Cerebellar cortex (tissue), 1 donor: ENCODE results near the gene SPON1.
A peak's percentile ranks its signal among the peaks of the same experiment; 100 is the strongest.

ENCODE experiments used
- DNase-seq: peaks from one replicate; pipeline ENCODE4 v3.0.0-alpha.2; 2015; ENCODE audit warnings: low spot score

The SPON1 gene

GRCh38 chr11:13944911-13945425 lies 17.6 kb upstream of the SPON1 start:
- DNase-seq, result no peak

GRCh38 chr11:13947379-13947778 lies 15.1 kb upstream of the SPON1 start:
- no peak for DNase-seq

GRCh38 chr11:13949876-13950275 lies 12.6 kb upstream of the SPON1 start:
- DNase-seq, result no peak

GRCh38 chr11:13952221-13952620 lies 10.3 kb upstream of the SPON1 start:
- no peak for DNase-seq

GRCh38 chr11:13952668-13953067 lies 9.9 kb upstream of the SPON1 start:
- no peak for DNase-seq

DNA sequence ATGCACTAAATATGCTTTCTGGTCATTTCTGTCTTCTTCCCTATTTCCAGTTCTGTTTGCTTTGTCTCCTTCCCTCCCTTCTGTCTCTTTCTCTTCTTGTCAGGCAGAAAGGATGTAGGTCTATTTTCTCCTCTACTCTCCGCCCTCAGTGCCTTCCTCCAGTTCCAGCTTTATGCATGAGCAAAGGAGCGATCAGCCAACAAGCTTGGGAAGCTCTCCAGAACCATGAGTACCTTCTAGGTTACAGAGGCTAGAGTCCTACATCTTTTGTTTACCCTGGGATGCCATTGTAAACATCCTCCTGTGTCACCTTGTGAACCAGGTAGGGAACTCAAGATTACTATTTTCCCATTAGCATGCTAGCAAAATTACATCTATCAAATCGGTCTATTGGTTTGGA lies 7.9 kb upstream of the SPON1 start:
- peak; percentile 64 for DNase-seq

DNA sequence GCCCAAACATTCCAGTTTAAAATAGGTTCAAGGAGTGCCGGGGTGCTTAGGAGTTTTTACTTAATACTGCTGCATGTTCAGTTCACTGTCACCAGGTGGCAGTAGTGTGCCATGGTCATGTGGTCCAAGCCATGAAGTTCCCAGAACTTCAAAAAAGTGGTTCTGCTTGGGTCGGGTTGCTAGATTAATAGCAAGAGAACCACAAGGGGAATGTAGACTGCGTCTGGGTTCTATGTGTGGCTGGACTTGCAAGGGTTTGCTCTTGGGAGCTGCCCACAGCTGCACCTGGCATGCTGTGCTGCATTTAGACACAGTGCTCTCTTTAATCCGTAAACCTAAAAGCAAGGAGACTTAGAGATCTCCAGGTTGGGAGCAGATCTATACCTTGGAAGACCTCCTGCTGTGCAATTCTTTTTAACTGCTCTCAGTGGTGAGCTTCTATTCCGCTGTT lies 6.5 kb upstream of the SPON1 start:
- peak; percentile 82 for DNase-seq

DNA sequence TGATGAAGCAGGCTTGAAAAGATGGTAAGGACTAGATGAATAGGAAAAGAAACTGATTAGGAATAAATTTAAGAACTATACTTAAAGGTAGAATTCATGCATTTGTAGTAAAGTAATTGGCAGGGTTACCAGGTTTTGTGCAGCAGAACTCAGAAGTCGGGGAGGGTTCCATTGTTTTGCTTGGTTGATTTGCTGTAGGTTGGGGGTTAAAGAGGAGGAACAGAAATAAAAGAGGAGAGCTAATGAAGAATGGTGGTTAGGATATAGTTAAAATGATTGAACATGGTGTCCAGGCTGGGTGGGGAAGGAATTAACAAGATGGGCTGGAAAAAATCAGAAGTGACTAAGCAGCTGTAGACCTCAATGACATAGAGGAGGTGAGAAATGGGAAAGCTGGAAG lies 5.5 kb upstream of the SPON1 start:
- no peak for DNase-seq

- DNase-seq, result peak; percentile 42
These were observed 3.7 kb upstream of the SPON1 start for GRCh38 chr11:13958641-13959400.

GRCh38 chr11:13962198-13962561 lies 343 bp upstream of the SPON1 start:
- no peak for DNase-seq

DNA sequence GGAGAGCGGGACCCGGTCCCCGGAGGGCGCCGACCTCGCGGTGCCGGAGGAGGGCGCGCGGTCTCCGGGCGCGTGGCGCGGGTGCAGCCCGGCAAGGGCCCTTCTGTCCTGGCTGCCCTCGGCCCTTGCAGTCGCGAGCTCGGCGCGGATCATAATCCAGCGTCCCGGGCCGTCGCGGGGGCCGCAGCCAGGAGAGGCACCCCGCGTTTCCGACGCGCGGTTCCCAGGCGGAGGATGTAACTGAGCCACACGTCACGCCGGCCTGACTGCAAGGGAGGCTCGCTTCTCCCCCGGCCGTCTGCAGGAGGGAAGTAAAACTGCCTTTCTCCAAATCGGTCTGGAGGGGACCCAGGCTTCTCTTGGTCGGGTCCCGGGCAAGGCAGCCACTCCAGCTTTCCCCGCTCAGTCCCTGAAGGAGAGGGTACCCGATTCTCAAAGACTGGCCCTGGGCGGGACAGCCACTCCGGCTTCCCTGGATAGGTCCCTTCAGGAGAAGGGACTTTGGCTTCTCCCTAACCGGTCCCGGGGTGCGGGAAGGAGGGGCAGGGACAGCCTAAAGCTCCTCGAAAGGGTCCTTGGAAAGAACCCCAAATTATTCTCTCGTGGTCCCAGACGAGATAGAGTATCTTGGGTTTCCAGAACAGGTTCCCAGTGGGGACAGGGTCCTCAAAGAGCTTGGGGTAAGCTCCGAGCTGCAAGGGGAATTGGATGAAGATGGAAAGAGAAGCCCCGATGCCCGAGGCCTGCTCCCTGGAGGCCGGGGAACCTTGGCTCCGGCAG lies 836 bp downstream of the SPON1 start:
- no peak for DNase-seq

GRCh38 chr11:13963949-13964770 lies 1.6 kb downstream of the SPON1 start:
- no peak for DNase-seq

DNA sequence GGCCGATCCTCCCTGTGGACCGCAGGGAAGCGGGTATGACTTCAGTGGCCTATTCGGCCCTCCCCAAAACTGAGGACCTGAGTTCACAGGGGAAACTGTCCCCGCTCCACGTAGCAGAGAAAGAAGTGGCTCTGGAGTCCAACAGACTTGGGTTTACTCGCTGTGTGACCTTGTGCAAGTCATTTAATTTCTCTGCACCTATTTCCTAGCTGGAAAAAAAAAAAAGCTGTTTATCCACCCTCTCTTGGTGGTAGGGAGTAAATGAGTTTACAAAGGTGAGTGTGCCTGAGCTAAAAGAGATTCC lies 2.2 kb downstream of the SPON1 start:
- DNase-seq, result no peak

DNA sequence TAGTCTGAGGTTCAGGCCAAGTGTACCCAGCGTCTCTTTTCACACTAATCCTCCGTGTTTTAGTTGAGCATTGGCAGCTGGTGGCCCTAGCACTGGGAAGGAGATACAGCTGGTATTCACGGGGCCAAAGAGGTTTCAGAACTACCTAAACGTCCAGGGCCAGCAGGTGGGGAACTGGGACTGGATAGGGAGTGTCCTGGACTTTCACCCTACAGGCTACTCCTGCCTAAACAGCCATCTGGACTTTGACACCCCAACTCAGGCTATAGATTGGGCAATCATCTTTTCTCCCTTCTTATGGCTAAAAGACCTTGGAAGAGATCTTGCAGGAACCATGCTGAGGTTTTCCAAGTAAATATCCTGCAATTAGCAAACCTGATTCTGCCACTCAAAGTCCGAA lies 2.8 kb downstream of the SPON1 start:
- DNase-seq, result no peak

- DNase-seq, result no peak
These were observed 3.5 kb downstream of the SPON1 start for GRCh38 chr11:13966013-13966412.

- no peak for DNase-seq
These were observed 4.0 kb downstream of the SPON1 start for GRCh38 chr11:13966486-13966885.

DNA sequence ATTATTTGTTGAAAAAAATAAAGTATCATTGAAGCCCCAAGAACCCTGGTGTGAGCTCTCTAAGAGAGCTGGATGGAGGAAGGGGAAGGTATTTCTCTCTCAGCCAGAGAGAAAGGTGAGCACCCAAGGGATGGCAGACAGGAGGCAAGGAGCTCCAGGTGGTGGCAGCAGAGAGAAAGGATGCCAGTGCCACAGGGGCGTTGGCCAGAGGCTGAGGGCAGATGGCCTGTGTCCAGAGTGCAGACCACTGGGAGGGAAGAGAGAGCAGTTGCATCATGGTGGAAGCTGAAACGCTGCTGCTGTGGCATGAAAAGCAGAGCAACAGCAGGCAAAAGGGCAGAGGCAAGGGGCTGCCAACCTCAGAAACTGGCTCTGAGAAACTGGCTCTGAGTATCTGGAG lies 8.5 kb downstream of the SPON1 start:
- no peak for DNase-seq

- no peak for DNase-seq
These were observed 9.8 kb downstream of the SPON1 start for GRCh38 chr11:13972043-13972910.

- no peak for DNase-seq
These were observed 10.4 kb downstream of the SPON1 start for GRCh38 chr11:13972944-13973343.

GRCh38 chr11:13974631-13975030 lies 12.1 kb downstream of the SPON1 start:
- DNase-seq, result no peak

DNA sequence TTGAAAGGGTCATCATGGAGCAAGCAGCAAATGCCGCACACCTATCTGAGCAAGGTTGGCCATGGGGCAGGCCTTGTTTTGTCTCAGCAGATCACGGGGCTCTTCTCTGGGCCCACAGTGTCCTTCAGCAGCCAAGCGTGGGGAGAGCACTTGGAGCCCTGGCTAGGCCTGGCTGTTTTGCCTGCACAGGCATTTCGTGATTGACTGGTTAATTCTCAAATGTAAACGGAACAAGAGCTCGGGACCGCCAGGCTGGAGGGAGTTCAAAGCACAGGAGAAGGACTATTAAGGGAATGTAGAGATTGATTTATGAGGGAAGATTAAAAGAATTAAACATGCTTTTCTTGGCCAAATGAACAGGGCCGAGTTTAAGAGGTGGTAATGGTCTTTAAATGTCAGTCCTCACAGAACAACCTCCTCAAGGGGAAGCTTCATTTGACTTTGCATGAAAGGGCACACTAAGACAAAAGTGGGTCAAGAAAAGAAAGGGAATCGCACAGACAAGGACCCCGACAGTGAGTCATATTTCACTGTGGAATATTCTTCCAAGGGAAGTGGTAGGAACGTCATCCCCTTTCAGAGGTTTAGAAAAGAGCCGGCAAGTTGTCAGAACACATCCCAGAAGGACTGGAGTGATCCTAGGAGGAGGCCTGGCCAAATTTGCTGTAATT lies 20.7 kb downstream of the SPON1 start:
- DNase-seq, result no peak
